Measurements from ENCODE around the gene WASHC4.

GRCh38 chr12:105168006-105168405, 60.5 kb downstream of the WASHC4 start:
- TF ChIP-seq CTCF (conservative IDR thresholded peaks at IDR 0.05; ENCODE audit: low read length): no peak
- TF ChIP-seq EZH2phosphoT487 (IDR thresholded peaks at IDR 0.05; ENCODE audit: borderline replicate concordance): no peak
